CD4-positive, alpha-beta T cell (primary cell): ENCODE measurements around the gene ILK. TPM values are rescaled to one million over a fixed set of nuclear protein-coding genes. Genes with fewer than 3 reads are reported as not detected.

Experiments
- ATAC-seq: fragments of 200-7000 bp; cut with Tn5 transposase; one replicate; pipeline ENCODE4 v1.10.0; 2022; ENCODE audit warnings: mild to moderate bottlenecking; ENCODE audit not compliant: poor library complexity
- CTCF ChIA-PET: fragments of 350-600 bp; sonication (Branson Sonifier 250); formaldehyde crosslinking; loops from one replicate; lab custom pipeline; 2021; ENCODE audit warnings: antibody characterized with exemption, inconsistent platforms; lab: Charles Lee
- POLR2A ChIA-PET: fragments of 350-600 bp; sonication (Branson Sonifier 250); formaldehyde crosslinking; loops from one replicate; lab custom pipeline; 2021; ENCODE audit warnings: antibody characterized with exemption, inconsistent platforms; lab: Charles Lee
- DNase-seq, 14 experiments: peaks; one replicate each; pipeline ENCODE4 v3.0.0-alpha.2; 2013 to 2020; ENCODE audit warnings: mixed read lengths in 2 of 14
- H3K27ac ChIP-seq, 2 donors: one replicate each; pipeline versions ENCODE4 v1.5.1 to v1.7.0; 2013; ENCODE audit warnings: low read length in 2 of 2, low read depth in 1 of 2, mild to moderate bottlenecking in 1 of 2
- H3K27me3 ChIP-seq, 2 experiments: 1 replicate in 1 of 2; 2 replicates in 1 of 2; pipeline versions ENCODE4 v1.6.1 to v1.7.0; 2013; ENCODE audit warnings: low read length in 2 of 2, control low read depth in 1 of 2, mild to moderate bottlenecking in 1 of 2, moderate library complexity in 1 of 2; ENCODE audit not compliant: insufficient read depth in 2 of 2, control insufficient read depth in 1 of 2
- H3K36me3 ChIP-seq: one replicate; pipeline ENCODE4 v1.6.1; 2013; ENCODE audit warnings: low read length, control low read depth; ENCODE audit not compliant: insufficient read depth
- H3K4me1 ChIP-seq: one replicate; pipeline ENCODE4 v1.6.1; 2013; ENCODE audit warnings: low read length, control low read depth; ENCODE audit not compliant: insufficient read depth
- H3K4me3 ChIP-seq: one replicate; pipeline ENCODE4 v1.5.1; 2013; ENCODE audit warnings: mild to moderate bottlenecking, low read length, moderate library complexity
- H3K9me3 ChIP-seq, 2 experiments: 1 replicate in 1 of 2; 2 replicates in 1 of 2; pipeline versions ENCODE4 v1.6.1 to v1.7.0; 2013; ENCODE audit warnings: low read length in 2 of 2, mild to moderate bottlenecking in 2 of 2, control low read depth in 1 of 2, moderate library complexity in 1 of 2; ENCODE audit not compliant: control insufficient read depth in 1 of 2, insufficient read depth in 1 of 2
- H3K27ac Mint-ChIP-seq: one replicate; pipeline ENCODE4 v1.8.0; 2020; ENCODE audit warnings: mixed read lengths
- H3K27me3 Mint-ChIP-seq: one replicate; pipeline ENCODE4 v1.8.0; 2021; ENCODE audit warnings: mixed read lengths
- H3K36me3 Mint-ChIP-seq: one replicate; pipeline ENCODE4 v1.8.0; 2021; ENCODE audit warnings: low read depth, mixed read lengths
- H3K4me1 Mint-ChIP-seq: one replicate; pipeline ENCODE4 v1.8.0; 2021; ENCODE audit warnings: low read depth, mixed read lengths
- H3K4me3 Mint-ChIP-seq: one replicate; pipeline ENCODE4 v1.8.0; 2020; ENCODE audit warnings: mild to moderate bottlenecking, mixed read lengths
- H3K9me3 Mint-ChIP-seq: one replicate; pipeline ENCODE4 v1.8.0; 2020; ENCODE audit warnings: mixed read lengths
- intact Hi-C, 2 experiments: fragments of 100-400 bp; cut with DNase I in 1 of 2; cut with micrococcal nuclease in 1 of 2; formaldehyde crosslinking; loops; one replicate each; pipeline versions ENCODE4 v1.15.1 to v1.9.0; 2023 to 2025; cut with DNase I, micrococcal nuclease
- total RNA-seq, 174 experiments: library from RNA in 2 of 174; stranded (reverse) in 2 of 174; gene quantifications; one replicate each; pipeline ENCODE4 v1.2.3 and lab custom pipeline; 2021 to 2026
- TF ChIP-seq, protein P1 (sequence below): fragments of 200-600 bp; IDR thresholded peaks from one replicate; pipeline ENCODE4 v1.8.0; 2022; ENCODE audit warnings: antibody characterized with exemption, mild to moderate bottlenecking

ILK gene
- total RNA-seq, 2 experiments from 2014 or later: 19.2 to 21.0 TPM

DNA sequence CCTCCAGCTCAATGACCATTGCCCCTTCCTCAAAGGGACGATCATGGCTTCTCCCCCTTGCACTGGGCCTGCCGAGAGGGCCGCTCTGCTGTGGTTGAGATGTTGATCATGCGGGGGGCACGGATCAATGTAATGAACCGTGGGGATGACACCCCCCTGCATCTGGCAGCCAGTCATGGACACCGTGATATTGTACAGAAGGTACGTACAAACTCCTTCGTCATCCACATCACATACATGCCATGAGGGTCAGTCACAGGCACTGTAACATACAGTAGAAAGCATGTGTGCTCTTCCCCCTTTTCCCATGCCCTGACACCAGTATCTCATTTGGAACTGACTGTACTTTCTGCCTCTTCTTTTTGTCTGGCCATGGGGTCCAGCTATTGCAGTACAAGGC, 4.4 kb downstream of the ILK start:
- no peaks in the 10 kb centered on the region for H3K9me3 ChIP-seq
- H3K36me3 ChIP-seq: peaks cover 38% of the 10 kb centered on the region
- peak in 1 of 14 experiments; percentile 8 for DNase-seq
- peak overlapping the region in 1 of 2 donors; percentile 16 for H3K27ac ChIP-seq
- POLR2A ChIA-PET: interaction anchor here (1.1 to 2.0 kb wide), 2 partner anchors 11 to 76 kb away, joined by 5 to 6 read pairs; partner anchors contain the start of genes MRPL17 and TPP1
- H3K4me1 ChIP-seq: peaks cover 77% of the 10 kb centered on the region
- Mint-ChIP-seq H3K27me3 (no peaks in the 10 kb centered on the region), H3K4me3 (no peak overlapping the region), H3K4me1 (peaks cover 30% of the 10 kb centered on the region), H3K36me3 (peaks cover 48% of the 10 kb centered on the region), H3K9me3 (no peaks in the 10 kb centered on the region), H3K27ac (peak overlapping the region; percentile 58)
- intact Hi-C loops: no loop called here
- CTCF ChIA-PET: interaction anchor here (1.6 to 1.9 kb wide), 2 partner anchors 10 to 75 kb away, joined by 5 read pairs; partner anchors contain the start of gene MRPL17
- H3K4me3 ChIP-seq: no peak overlapping the region
- no peak for ATAC-seq
- TF ChIP-seq, protein P1, sequence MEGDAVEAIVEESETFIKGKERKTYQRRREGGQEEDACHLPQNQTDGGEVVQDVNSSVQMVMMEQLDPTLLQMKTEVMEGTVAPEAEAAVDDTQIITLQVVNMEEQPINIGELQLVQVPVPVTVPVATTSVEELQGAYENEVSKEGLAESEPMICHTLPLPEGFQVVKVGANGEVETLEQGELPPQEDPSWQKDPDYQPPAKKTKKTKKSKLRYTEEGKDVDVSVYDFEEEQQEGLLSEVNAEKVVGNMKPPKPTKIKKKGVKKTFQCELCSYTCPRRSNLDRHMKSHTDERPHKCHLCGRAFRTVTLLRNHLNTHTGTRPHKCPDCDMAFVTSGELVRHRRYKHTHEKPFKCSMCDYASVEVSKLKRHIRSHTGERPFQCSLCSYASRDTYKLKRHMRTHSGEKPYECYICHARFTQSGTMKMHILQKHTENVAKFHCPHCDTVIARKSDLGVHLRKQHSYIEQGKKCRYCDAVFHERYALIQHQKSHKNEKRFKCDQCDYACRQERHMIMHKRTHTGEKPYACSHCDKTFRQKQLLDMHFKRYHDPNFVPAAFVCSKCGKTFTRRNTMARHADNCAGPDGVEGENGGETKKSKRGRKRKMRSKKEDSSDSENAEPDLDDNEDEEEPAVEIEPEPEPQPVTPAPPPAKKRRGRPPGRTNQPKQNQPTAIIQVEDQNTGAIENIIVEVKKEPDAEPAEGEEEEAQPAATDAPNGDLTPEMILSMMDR: no peak
- no peaks in the 10 kb centered on the region for H3K27me3 ChIP-seq

DNA sequence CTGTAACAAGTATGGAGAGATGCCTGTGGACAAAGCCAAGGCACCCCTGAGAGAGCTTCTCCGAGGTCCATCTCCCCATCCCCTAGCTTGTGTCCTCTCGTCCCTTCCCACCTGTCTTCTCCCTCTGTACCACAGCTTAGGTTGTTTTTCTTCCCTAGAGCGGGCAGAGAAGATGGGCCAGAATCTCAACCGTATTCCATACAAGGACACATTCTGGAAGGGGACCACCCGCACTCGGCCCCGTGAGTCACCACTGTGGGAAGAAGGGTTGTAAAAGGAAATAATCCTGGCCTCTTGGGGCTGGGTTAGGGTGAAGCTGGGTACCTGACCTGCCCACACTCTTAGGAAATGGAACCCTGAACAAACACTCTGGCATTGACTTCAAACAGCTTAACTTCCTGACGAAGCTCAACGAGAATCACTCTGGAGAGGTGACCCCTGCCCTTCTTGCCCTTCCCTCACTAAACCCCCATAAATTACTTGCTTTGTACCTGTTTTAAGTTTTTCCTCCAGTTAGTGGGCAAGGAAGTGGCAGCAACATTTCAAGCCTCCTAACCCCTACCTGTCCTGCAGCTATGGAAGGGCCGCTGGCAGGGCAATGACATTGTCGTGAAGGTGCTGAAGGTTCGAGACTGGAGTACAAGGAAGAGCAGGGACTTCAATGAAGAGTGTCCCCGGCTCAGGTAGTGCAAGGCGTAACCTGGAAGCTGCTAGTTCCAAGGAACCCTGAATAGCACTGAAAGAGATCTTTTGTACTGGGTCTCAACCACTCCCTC, 5.3 kb downstream of the ILK start:
- Histone ChIP-seq H3K9me3 (no peaks in the 10 kb centered on the region), H3K4me3 (no peak overlapping the region), H3K4me1 (peaks cover 78% of the 10 kb centered on the region), H3K27me3 (no peaks in the 10 kb centered on the region), H3K36me3 (peaks cover 39% of the 10 kb centered on the region), H3K27ac (peak overlapping the region in 1 of 2 donors; percentile 16)
- DNase-seq (no peak), ATAC-seq (no peak)
- Mint-ChIP-seq H3K4me1 (peaks cover 30% of the 10 kb centered on the region), H3K4me3 (no peak overlapping the region), H3K27me3 (no peaks in the 10 kb centered on the region), H3K9me3 (no peaks in the 10 kb centered on the region), H3K36me3 (peaks cover 48% of the 10 kb centered on the region), H3K27ac (peak overlapping the region; percentile 58)
- intact Hi-C loops: no loop called here
- CTCF ChIA-PET: interaction anchor here (1.6 kb wide), 1 partner anchor 74 kb away, joined by 5 read pairs; the partner anchor contains the start of gene MRPL17
- TF ChIP-seq, protein P1: no peak
- POLR2A ChIA-PET: interaction anchor here (1.1 to 2.0 kb wide), 2 partner anchors 10 to 75 kb away, joined by 5 to 6 read pairs; partner anchors contain the start of genes MRPL17 and TPP1

DNA sequence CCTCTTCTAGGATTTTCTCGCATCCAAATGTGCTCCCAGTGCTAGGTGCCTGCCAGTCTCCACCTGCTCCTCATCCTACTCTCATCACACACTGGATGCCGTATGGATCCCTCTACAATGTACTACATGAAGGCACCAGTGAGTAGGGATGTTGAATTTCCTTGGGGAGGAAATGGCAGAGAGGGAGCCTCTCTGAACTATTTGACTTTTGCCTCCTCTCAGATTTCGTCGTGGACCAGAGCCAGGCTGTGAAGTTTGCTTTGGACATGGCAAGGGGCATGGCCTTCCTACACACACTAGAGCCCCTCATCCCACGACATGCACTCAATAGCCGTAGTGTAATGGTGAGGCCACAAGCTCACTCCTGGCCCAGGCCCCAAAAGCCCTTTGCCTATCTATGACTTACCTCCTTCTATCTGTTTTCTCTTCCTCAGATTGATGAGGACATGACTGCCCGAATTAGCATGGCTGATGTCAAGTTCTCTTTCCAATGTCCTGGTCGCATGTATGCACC, 6.0 kb downstream of the ILK start:
- H3K27ac ChIP-seq: no peak overlapping the region
- H3K4me1 ChIP-seq: peaks cover 75% of the 10 kb centered on the region
- Mint-ChIP-seq H3K36me3 (peaks cover 48% of the 10 kb centered on the region), H3K4me1 (peaks cover 30% of the 10 kb centered on the region), H3K4me3 (peak overlapping the region; percentile 92), H3K27me3 (no peaks in the 10 kb centered on the region), H3K27ac (no peak overlapping the region), H3K9me3 (no peaks in the 10 kb centered on the region)
- H3K4me3 ChIP-seq: no peak overlapping the region
- ChIA-PET CTCF (interaction anchor here (1.6 kb wide), 1 partner anchor 74 kb away, joined by 5 read pairs; the partner anchor contains the start of gene MRPL17), POLR2A (interaction anchor here (2.0 kb wide), 1 partner anchor 9 kb away, joined by 6 read pairs; the partner anchor contains the start of gene TPP1)
- intact Hi-C loops: loop anchor here in 1 of 2 experiments (10.0 kb wide), 2 partner anchors 195 to 375 kb away; partner anchors contain the start of genes APBB1, CNGA4 and FHIP1B
- H3K27me3 ChIP-seq: no peaks in the 10 kb centered on the region
- H3K9me3 ChIP-seq: no peaks in the 10 kb centered on the region
- peaks cover 44% of the 10 kb centered on the region for H3K36me3 ChIP-seq
- TF ChIP-seq, protein P1: no peak
- ATAC-seq (no peak), DNase-seq (no peak)
